ENCODE measurements around the gene MFF. TPM values are rescaled to one million over a fixed set of nuclear protein-coding genes. Genes with fewer than 3 reads are reported as not detected.
"Not testable (repeated sequence)": the region's sequence is repeated elsewhere in the genome, so short reads cannot be mapped to it uniquely, and the experiment has no call there.

MFF gene
- total RNA-seq, 1 experiment from 2014 or later, result 256 TPM

- not testable (repeated sequence) for H3K4me3 ChIP-seq, H3K9me3 ChIP-seq, H3K27me3 ChIP-seq, DNase-seq
- H3K36me3 ChIP-seq, result peaks cover 15% of the 10 kb centered on the region
Measured at GRCh38 chr2:227364585-227365263, 39.7 kb downstream of the MFF start.

- H3K9me3 ChIP-seq, result no peaks in the 10 kb centered on the region
- H3K4me3 ChIP-seq, result no peak overlapping the region
Measured at GRCh38 chr2:227365833-227366232, 40.8 kb downstream of the MFF start.

GRCh38 chr2:227366769-227367426 lies 41.8 kb downstream of the MFF start:
- H3K9me3 ChIP-seq, result no peaks in the 10 kb centered on the region
- no peaks in the 10 kb centered on the region for H3K36me3 ChIP-seq
- no peak overlapping the region for H3K4me3 ChIP-seq
- no peaks in the 10 kb centered on the region for H3K27me3 ChIP-seq
- DNase-seq, result peak; percentile 93

More at GRCh38 chr2:227365833-227366232, 40.8 kb downstream of the MFF start:
- Histone ChIP-seq H3K36me3 (peaks cover 6% of the 10 kb centered on the region), H3K27me3 (no peaks in the 10 kb centered on the region)
- DNase-seq, result no peak

- Histone ChIP-seq H3K36me3 (no peaks in the 10 kb centered on the region), H3K4me3 (no peak overlapping the region), H3K27me3 (no peaks in the 10 kb centered on the region), H3K9me3 (no peaks in the 10 kb centered on the region)
- no peak for DNase-seq
Measured at GRCh38 chr2:227367427-227367795, 42.4 kb downstream of the MFF start.

DNA sequence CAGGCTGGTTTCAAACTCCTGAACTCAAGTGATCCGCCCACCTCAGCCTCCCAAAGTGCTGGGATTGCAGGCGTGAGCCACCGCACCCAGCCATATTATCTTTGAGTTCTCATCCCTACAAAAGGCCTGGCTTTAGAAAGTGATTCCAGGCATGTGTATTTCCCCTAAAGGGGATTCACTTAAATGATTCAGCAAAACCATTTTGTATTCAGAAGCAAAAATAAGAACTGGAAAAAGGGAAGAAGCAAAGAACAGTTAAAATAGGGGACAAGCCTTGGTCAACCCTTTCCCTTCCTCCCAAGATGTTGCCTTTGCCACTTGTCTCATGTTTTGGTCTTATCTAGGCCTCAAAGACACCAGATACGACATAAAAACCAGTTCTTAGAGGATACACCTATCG lies 43.5 kb downstream of the MFF start:
- no peak overlapping the region for H3K4me3 ChIP-seq
- no peak for DNase-seq
- no peaks in the 10 kb centered on the region for H3K27me3 ChIP-seq
- no peaks in the 10 kb centered on the region for H3K9me3 ChIP-seq
- H3K36me3 ChIP-seq, result no peaks in the 10 kb centered on the region

DNA sequence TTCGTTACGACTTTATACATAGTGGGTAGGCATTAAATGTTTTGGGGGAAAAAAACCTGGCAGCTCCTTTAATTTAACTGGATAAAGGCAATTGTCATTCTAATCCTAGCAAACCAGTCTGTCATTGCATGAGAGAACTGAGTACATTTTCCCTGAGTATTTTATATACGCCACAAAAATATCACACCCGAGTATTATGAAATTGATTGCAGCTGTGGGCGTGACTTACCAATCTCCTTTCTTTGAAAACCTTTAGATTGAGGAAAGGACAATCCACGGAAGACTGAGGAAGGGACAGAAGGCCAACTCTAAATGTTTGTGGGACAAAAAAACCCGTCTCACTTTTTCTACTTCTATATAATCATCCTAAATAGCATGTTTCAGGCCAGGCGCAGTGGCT lies 45.0 kb downstream of the MFF start:
- Histone ChIP-seq H3K27me3 (no peaks in the 10 kb centered on the region), H3K4me3 (no peak overlapping the region), H3K9me3 (no peaks in the 10 kb centered on the region), H3K36me3 (no peaks in the 10 kb centered on the region)
- DNase-seq, result no peak

- no peaks in the 10 kb centered on the region for H3K36me3 ChIP-seq
- peak; percentile 78 for DNase-seq
- H3K9me3 ChIP-seq, result no peaks in the 10 kb centered on the region
- no peaks in the 10 kb centered on the region for H3K27me3 ChIP-seq
- no peak overlapping the region for H3K4me3 ChIP-seq
Measured at GRCh38 chr2:227370791-227371312, 45.8 kb downstream of the MFF start.

GRCh38 chr2:227373389-227373788 lies 48.3 kb downstream of the MFF start:
- Histone ChIP-seq H3K9me3 (no peaks in the 10 kb centered on the region), H3K27me3 (no peaks in the 10 kb centered on the region), H3K4me3 (no peak overlapping the region), H3K36me3 (no peaks in the 10 kb centered on the region)
- no peak for DNase-seq

DNA sequence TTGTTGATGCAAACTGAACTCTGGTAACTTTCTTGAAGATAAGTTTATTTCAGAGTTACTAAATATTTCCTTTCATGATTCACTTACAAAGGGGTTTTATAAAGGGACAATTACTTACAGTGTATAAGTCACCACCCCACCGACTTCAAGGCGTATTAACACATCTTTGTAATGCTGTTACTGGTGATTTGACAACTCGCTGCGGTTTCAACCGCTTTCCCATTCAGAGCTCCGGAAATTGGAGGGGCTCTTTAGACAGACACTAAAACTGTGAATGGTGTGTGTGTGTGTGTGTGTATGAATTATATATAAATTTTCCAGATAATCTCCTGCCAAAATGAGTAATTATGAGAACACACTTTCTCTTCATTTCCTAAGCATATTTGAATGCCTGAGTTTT lies 49.1 kb downstream of the MFF start:
- DNase-seq, result peak; percentile 84
- H3K9me3 ChIP-seq, result no peaks in the 10 kb centered on the region
- H3K4me3 ChIP-seq, result no peak overlapping the region
- H3K27me3 ChIP-seq, result no peaks in the 10 kb centered on the region
- H3K36me3 ChIP-seq, result no peaks in the 10 kb centered on the region

DNA sequence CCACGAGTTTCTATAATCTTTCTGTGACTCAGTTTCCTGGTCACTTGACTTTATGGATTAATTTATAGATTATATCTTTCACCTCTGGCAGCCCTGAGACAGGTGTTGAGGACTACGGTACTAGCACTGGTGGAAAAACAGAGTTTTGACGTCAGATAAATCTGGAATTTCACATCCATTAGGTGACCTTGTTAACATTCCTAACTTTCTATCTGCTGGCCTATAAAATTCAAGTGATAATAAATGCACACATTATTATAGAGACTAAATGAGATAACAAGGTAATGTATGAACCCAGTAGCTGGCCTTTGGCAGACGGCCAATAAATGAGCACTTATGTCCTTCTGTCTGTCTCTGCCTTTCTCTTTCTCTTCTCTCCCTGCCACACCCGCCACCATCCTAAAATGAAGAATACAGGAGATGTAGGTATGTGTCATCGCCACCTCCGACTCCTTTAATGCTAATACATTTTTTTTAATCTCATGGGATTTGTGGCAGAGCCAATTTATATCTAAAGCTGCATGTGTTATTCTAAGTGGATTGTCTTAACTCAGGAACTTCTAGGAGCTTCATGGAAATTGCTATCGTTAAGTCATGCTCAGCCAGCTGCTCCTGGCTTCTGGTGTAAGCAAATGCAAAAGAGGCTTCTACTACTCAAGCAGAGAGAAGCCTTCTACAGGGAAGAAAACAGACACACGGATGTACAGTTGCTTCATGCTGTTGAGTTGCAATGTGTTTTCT lies 51.8 kb downstream of the MFF start:
- H3K9me3 ChIP-seq, result no peaks in the 10 kb centered on the region
- no peak overlapping the region for H3K4me3 ChIP-seq
- H3K36me3 ChIP-seq, result no peaks in the 10 kb centered on the region
- DNase-seq, result no peak
- H3K27me3 ChIP-seq, result no peaks in the 10 kb centered on the region

- no peak overlapping the region for H3K4me3 ChIP-seq
- no peaks in the 10 kb centered on the region for H3K36me3 ChIP-seq
- DNase-seq, result no peak
- no peaks in the 10 kb centered on the region for H3K27me3 ChIP-seq
- H3K9me3 ChIP-seq, result no peaks in the 10 kb centered on the region
Measured at GRCh38 chr2:227377467-227378351, 52.7 kb downstream of the MFF start.

- Histone ChIP-seq H3K4me3 (no peak overlapping the region), H3K36me3 (no peaks in the 10 kb centered on the region), H3K9me3 (no peaks in the 10 kb centered on the region), H3K27me3 (no peaks in the 10 kb centered on the region)
- DNase-seq, result no peak
Measured at GRCh38 chr2:227378371-227378782, 53.3 kb downstream of the MFF start.

DNA sequence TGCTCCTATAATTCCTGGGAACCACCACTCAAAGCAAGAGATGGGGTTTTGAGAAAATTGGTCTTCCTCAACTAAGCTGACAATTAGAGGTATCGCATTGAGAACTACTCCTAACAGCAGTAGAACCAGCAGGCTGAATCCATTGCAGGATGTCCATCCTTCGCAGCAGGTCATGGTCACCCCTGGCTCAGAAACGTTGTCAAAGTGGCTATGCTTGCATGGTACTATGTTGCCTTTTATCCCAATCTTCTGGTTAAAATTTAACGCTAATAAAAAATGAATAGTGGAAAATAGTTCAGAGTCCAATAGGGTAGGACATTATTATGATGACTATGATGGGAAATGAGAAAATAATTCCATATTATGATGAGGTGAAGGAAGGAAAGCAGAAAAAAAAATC lies 54.0 kb downstream of the MFF start, which contains the start of gene TM4SF20:
Gene TM4SF20 (minus strand): TSS at position 212 of the 400 bp plus-strand sequence. CDS start 38 bp downstream, at position 174.
- no peak within 1 kb of the TSS for H3K4me3 ChIP-seq
- H3K36me3 ChIP-seq, result no peaks in the 10 kb centered on the region
- H3K9me3 ChIP-seq, result no peaks in the 10 kb centered on the region
- DNase-seq, result no peak
- H3K27me3 ChIP-seq, result no peaks in the 10 kb centered on the region

DNA sequence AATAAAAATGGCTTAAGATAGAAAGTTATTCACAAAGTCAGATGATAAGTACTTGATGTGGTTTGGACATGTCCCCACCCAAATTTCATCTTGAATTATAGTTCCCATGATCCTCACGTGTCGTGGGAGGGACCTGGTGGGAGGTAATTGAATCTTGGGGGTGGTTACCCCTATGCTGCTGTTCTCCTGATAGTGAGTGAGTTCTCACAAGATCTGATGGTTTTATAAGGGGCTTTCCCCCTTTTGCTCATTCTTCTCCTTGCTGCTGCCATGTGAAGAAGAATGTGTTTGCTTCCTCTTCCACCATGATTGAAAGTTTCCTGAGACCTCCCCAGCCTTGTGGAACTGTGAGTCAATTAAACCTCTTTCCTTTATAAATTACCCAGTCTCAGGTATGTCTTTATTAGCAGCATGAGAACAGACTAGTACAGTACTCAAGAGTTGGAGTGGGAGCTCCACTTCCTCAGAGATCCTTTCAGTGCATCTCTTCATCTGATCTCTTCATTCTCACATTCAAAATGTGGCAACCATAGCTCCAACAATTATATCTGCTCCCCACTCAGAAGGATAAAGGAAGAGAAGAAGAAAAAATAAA lies 57.3 kb downstream of the MFF start:
- not testable (repeated sequence) for H3K4me3 ChIP-seq, H3K9me3 ChIP-seq, DNase-seq, H3K36me3 ChIP-seq, H3K27me3 ChIP-seq

DNA sequence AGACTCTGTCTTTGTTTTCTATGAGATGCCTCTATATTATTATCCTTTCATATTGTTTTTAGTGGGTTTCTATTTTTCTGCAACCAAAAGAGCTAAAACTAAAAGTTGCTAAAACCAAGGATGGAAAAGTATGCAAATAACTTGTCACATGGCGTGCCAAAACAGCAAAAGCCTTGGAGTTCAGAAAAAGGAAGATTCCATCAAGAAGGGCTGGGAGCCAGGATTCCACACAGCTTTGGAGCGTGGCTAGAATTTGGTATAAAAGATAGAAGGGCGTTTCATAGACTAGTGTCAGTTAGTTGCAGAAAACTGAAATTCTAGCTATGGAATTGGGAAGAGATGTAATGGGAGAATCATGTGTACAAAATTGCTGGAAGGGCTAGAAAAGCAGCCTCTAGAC lies 58.6 kb downstream of the MFF start:
- H3K4me3 ChIP-seq, result no peak overlapping the region
- no peaks in the 10 kb centered on the region for H3K9me3 ChIP-seq
- no peak for DNase-seq
- no peaks in the 10 kb centered on the region for H3K36me3 ChIP-seq
- H3K27me3 ChIP-seq, result no peaks in the 10 kb centered on the region

DNA sequence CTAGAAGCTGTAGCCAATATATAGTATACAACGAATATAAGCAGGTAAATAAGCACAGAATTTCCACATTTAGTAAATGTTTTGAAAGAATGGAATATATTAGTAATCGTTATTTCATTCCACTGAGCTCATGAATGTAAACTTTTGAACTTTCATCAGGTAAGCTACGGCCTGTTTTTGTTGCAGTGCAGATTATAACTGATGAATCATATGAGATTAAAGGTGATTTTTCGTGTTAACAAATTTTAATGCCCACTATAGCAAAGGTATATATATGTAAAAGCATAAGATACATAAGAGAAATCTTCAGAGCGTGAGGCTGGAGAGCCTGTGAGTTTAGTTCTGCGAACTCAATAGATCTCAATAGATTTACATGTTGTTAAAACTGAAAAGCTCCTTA lies 61.6 kb downstream of the MFF start:
- Histone ChIP-seq H3K27me3 (no peaks in the 10 kb centered on the region), H3K9me3 (0 out of 2 replicates have a peak, but pooled peaks cover 2% of the 10 kb centered on the region), H3K36me3 (no peaks in the 10 kb centered on the region), H3K4me3 (no peak overlapping the region)
- no peak for DNase-seq
